Right ventricle myocardium superior (tissue), 1 donor: Measurements from ENCODE around the gene TANK. TPM values are rescaled to one million over a fixed set of nuclear protein-coding genes. Genes with fewer than 3 reads are reported as not detected.
"Not testable (repeated sequence)": the region's sequence is repeated elsewhere in the genome, so short reads cannot be mapped to it uniquely, and the experiment has no call there.

Source experiments
- ATAC-seq: fragments of 200-7000 bp; cut with Tn5 transposase; one replicate; pipeline ENCODE4 v1.9.1; 2020; ENCODE audit warnings: mild to moderate bottlenecking; ENCODE audit not compliant: poor library complexity
- DNase-seq: peaks from one replicate; pipeline ENCODE4 v3.0.0-alpha.2; 2020
- intact Hi-C: fragments of 100-400 bp; cut with DNase I; formaldehyde crosslinking; loops from one replicate; pipeline ENCODE4 v1.11.2; 2022
- total RNA-seq: library from RNA; stranded (reverse); fragmentation: NEBNext Ultra II Directional; extraction: Animal tissue kit (Norgen Biotek cat#: 25700); gene quantifications from one replicate; pipeline ENCODE4 v1.2.1, GENCODE V29; 2021
- donor health status: DM: no; HTN: yes; CAD: no; lungs with severe emphysema.

The TANK gene
- total RNA-seq, 1 donor from 2014 or later = 25.7 TPM

GRCh38 chr2:161243312-161243711, 83.1 kb downstream of the TANK start:
- ATAC-seq (no peak), DNase-seq (no peak)
- intact Hi-C loops = no loop called here

GRCh38 chr2:161243905-161244304, 83.7 kb downstream of the TANK start:
- intact Hi-C loops = no loop called here
- ATAC-seq = no peak

GRCh38 chr2:161244387-161245260, 84.4 kb downstream of the TANK start:
- peak; percentile 53 for ATAC-seq
- intact Hi-C loops, DNase-seq: not testable (repeated sequence)

More at GRCh38 chr2:161243905-161244304, 83.7 kb downstream of the TANK start:
- DNase-seq = no peak

- DNase-seq = no peak
- intact Hi-C loops = no loop called here
- ATAC-seq = no peak
These were observed 85.0 kb downstream of the TANK start for GRCh38 chr2:161245261-161245553.

- ATAC-seq = no peak
- DNase-seq = no peak
- intact Hi-C loops = no loop called here
These were observed 85.4 kb downstream of the TANK start for GRCh38 chr2:161245671-161246070.

- no peak for ATAC-seq
- DNase-seq = no peak
- intact Hi-C loops = no loop called here
These were observed 86.1 kb downstream of the TANK start for GRCh38 chr2:161246281-161246680.

- no peak for DNase-seq
- ATAC-seq = peak; percentile 46
- intact Hi-C loops = no loop called here
These were observed 90.7 kb downstream of the TANK start for GRCh38 chr2:161250864-161251436.

- intact Hi-C loops = no loop called here
- ATAC-seq = no peak
These were observed 97.1 kb downstream of the TANK start for GRCh38 chr2:161257123-161257952.

GRCh38 chr2:161265874-161266273, 105.6 kb downstream of the TANK start:
- DNase-seq = no peak
- ATAC-seq = no peak
- intact Hi-C loops = no loop called here

More at GRCh38 chr2:161257123-161257952, 97.1 kb downstream of the TANK start:
- DNase-seq = no peak

- ATAC-seq (no peak), DNase-seq (no peak)
- intact Hi-C loops = no loop called here
These were observed 108.9 kb downstream of the TANK start for GRCh38 chr2:161269111-161269510.

GRCh38 chr2:161273038-161273760, 113.0 kb downstream of the TANK start:
- ATAC-seq = no peak
- DNase-seq = no peak
- intact Hi-C loops = loop anchor here (10.0 kb wide), 1 partner anchor 48 kb away; no protein-coding TSS in a partner anchor

- not testable (repeated sequence) for DNase-seq, ATAC-seq
- intact Hi-C loops = loop anchor here (10.0 kb wide), 1 partner anchor 54 kb away; no protein-coding TSS in a partner anchor
These were observed 118.5 kb downstream of the TANK start for GRCh38 chr2:161278564-161279229.

- intact Hi-C loops = loop anchor here (10.0 kb wide), 1 partner anchor 55 kb away; no protein-coding TSS in a partner anchor
- DNase-seq, ATAC-seq: not testable (repeated sequence)
These were observed 119.1 kb downstream of the TANK start for GRCh38 chr2:161279230-161279815.

- intact Hi-C loops, ATAC-seq: not testable (repeated sequence)
- DNase-seq = peak; percentile 77
These were observed 120.7 kb downstream of the TANK start for GRCh38 chr2:161280906-161281323.

- ATAC-seq, DNase-seq, intact Hi-C loops: not testable (repeated sequence)
These were observed 121.5 kb downstream of the TANK start for GRCh38 chr2:161281615-161282310.

GRCh38 chr2:161282311-161282644, 122.0 kb downstream of the TANK start:
- DNase-seq, ATAC-seq, intact Hi-C loops: not testable (repeated sequence)

- DNase-seq (no peak), ATAC-seq (no peak)
- intact Hi-C loops = no loop called here
These were observed 123.7 kb downstream of the TANK start for GRCh38 chr2:161283926-161284325.
